HL-60 (cell line): ENCODE measurements around the gene NRARP.
"Not testable (repeated sequence)": the region's sequence is repeated elsewhere in the genome, so short reads cannot be mapped to it uniquely, and the experiment has no call there.

Source experiments
- CTCF ChIP-seq: IDR thresholded peaks from one replicate; pipeline ENCODE4 v1.5.1; 2011; ENCODE audit warnings: low read length, control low read depth, inconsistent platforms; ENCODE audit not compliant: insufficient read depth
- POLR2AphosphoS5 ChIP-seq: IDR thresholded peaks from 2 replicates; pipeline ENCODE4 v1.6.1; 2012; ENCODE audit warnings: low read depth

- TF ChIP-seq CTCF, POLR2AphosphoS5: not testable (repeated sequence)
Observed at GRCh38 chr9:137339908-137340462, 37.9 kb upstream of the NRARP start.
